SK-N-MC (cell line): ENCODE data around the gene C1orf115.
"Not testable (repeated sequence)": the region's sequence is repeated elsewhere in the genome, so short reads cannot be mapped to it uniquely, and the experiment has no call there.

Experiments used
- DNase-seq: peaks from one replicate; pipeline ENCODE4 v3.0.0-alpha.2; 2011; ENCODE audit warnings: low read depth, low spot score
- H3K27ac ChIP-seq: fragments of 200-600 bp; sonication (generic); 2 replicates; pipeline ENCODE4 v1.5.1; 2016; ENCODE audit warnings: mixed run types
- H3K36me3 ChIP-seq: fragments of 200-600 bp; sonication (generic); 2 replicates; pipeline ENCODE4 v1.6.1; 2017; ENCODE audit warnings: antibody characterized with exemption, low read length, mixed read lengths; ENCODE audit not compliant: insufficient read depth
- H3K4me3 ChIP-seq: fragments of 200-600 bp; sonication (generic); 2 replicates; pipeline ENCODE4 v1.5.1; 2016
- H3K9ac ChIP-seq: fragments of 200-600 bp; sonication (generic); 2 replicates; pipeline ENCODE4 v1.8.0; 2017; ENCODE audit warnings: mixed run types, mixed read lengths; ENCODE audit not compliant: insufficient read length
- H3K9me3 ChIP-seq: fragments of 200-600 bp; sonication (generic); 2 replicates; pipeline ENCODE4 v1.6.1; 2017; ENCODE audit warnings: low read depth, mild to moderate bottlenecking, antibody characterized with exemption, low read length, moderate library complexity, mixed read lengths
- EZH2 ChIP-seq: fragments of 200-600 bp; sonication (generic); IDR thresholded peaks from one replicate; pipeline ENCODE4 v1.6.1; 2017; ENCODE audit warnings: antibody characterized with exemption
- FOXP2 ChIP-seq: optimal IDR thresholded peaks from 2 replicates; pipeline ENCODE3; 2011; ENCODE audit warnings: mild to moderate bottlenecking, moderate library complexity; ENCODE audit not compliant: insufficient read depth; ENCODE audit errors: extremely low read length, control extremely low read depth
- POLR2AphosphoS5 ChIP-seq: IDR thresholded peaks from 2 replicates; pipeline ENCODE4 v1.6.1; 2012; ENCODE audit warnings: mild to moderate bottlenecking, low read depth, low read length, borderline replicate concordance

C1orf115 gene

GRCh38 chr1:220673921-220674320, 16.2 kb upstream of the C1orf115 start:
- TF ChIP-seq EZH2 (no peak), POLR2AphosphoS5 (no peak), FOXP2 (no peak)
- Histone ChIP-seq H3K36me3 (no peaks in the 10 kb centered on the region), H3K9ac (no peak overlapping the region), H3K9me3 (no peaks in the 10 kb centered on the region), H3K4me3 (no peak overlapping the region), H3K27ac (no peak overlapping the region)
- DNase-seq: no peak

- H3K9ac ChIP-seq: no peak overlapping the region
These were observed 12.9 kb upstream of the C1orf115 start for GRCh38 chr1:220677251-220677650.

GRCh38 chr1:220680085-220680687, 10.0 kb upstream of the C1orf115 start:
- Histone ChIP-seq H3K36me3 (no peaks in the 10 kb centered on the region), H3K9me3 (no peaks in the 10 kb centered on the region), H3K9ac (no peak overlapping the region), H3K4me3 (no peak overlapping the region), H3K27ac (no peak overlapping the region)
- no peak for TF ChIP-seq FOXP2
- TF ChIP-seq EZH2: no peak
- TF ChIP-seq POLR2AphosphoS5: no peak
- no peak for DNase-seq

More at GRCh38 chr1:220677251-220677650, 12.9 kb upstream of the C1orf115 start:
- TF ChIP-seq POLR2AphosphoS5: no peak
- TF ChIP-seq EZH2: no peak
- no peak for TF ChIP-seq FOXP2
- Histone ChIP-seq H3K27ac (no peak overlapping the region), H3K9me3 (no peaks in the 10 kb centered on the region), H3K36me3 (no peaks in the 10 kb centered on the region), H3K4me3 (no peak overlapping the region)
- DNase-seq: no peak

GRCh38 chr1:220681220-220681880, 8.8 kb upstream of the C1orf115 start:
- Histone ChIP-seq H3K27ac (no peak overlapping the region), H3K9me3 (no peaks in the 10 kb centered on the region), H3K36me3 (no peaks in the 10 kb centered on the region), H3K9ac (no peak overlapping the region), H3K4me3 (no peak overlapping the region)
- no peak for DNase-seq
- TF ChIP-seq POLR2AphosphoS5 (no peak), FOXP2 (no peak), EZH2 (no peak)

GRCh38 chr1:220682901-220683576, 7.1 kb upstream of the C1orf115 start:
- DNase-seq: no peak
- no peak for TF ChIP-seq POLR2AphosphoS5
- TF ChIP-seq FOXP2: no peak
- TF ChIP-seq EZH2: no peak
- H3K4me3 ChIP-seq: no peak overlapping the region

GRCh38 chr1:220683716-220684115, 6.4 kb upstream of the C1orf115 start:
- H3K9me3 ChIP-seq, H3K4me3 ChIP-seq, H3K27ac ChIP-seq, DNase-seq, H3K9ac ChIP-seq, H3K36me3 ChIP-seq: not testable (repeated sequence)

More at GRCh38 chr1:220682901-220683576, 7.1 kb upstream of the C1orf115 start:
- H3K27ac ChIP-seq: no peak overlapping the region
- no peak overlapping the region for H3K9ac ChIP-seq
- H3K9me3 ChIP-seq: no peaks in the 10 kb centered on the region
- H3K36me3 ChIP-seq: no peaks in the 10 kb centered on the region

GRCh38 chr1:220684890-220685289, 5.3 kb upstream of the C1orf115 start:
- no peak for TF ChIP-seq FOXP2
- TF ChIP-seq EZH2: no peak
- TF ChIP-seq POLR2AphosphoS5: no peak
- Histone ChIP-seq H3K27ac (no peak overlapping the region), H3K9me3 (no peaks in the 10 kb centered on the region), H3K4me3 (no peak overlapping the region), H3K9ac (no peak overlapping the region), H3K36me3 (no peaks in the 10 kb centered on the region)
- no peak for DNase-seq

- no peak overlapping the region for H3K4me3 ChIP-seq
- DNase-seq: no peak
- no peaks in the 10 kb centered on the region for H3K9me3 ChIP-seq
- H3K9ac ChIP-seq: no peak overlapping the region
- no peak overlapping the region for H3K27ac ChIP-seq
- TF ChIP-seq POLR2AphosphoS5 (no peak), FOXP2 (no peak), EZH2 (no peak)
- no peaks in the 10 kb centered on the region for H3K36me3 ChIP-seq
These were observed 4.3 kb upstream of the C1orf115 start for GRCh38 chr1:220685879-220686278.
